ENCODE results near the gene NCR3LG1. TPM values are rescaled to one million over a fixed set of nuclear protein-coding genes. Genes with fewer than 3 reads are reported as not detected.

NCR3LG1 gene, protein sequence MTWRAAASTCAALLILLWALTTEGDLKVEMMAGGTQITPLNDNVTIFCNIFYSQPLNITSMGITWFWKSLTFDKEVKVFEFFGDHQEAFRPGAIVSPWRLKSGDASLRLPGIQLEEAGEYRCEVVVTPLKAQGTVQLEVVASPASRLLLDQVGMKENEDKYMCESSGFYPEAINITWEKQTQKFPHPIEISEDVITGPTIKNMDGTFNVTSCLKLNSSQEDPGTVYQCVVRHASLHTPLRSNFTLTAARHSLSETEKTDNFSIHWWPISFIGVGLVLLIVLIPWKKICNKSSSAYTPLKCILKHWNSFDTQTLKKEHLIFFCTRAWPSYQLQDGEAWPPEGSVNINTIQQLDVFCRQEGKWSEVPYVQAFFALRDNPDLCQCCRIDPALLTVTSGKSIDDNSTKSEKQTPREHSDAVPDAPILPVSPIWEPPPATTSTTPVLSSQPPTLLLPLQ
- 1 to 10 TPM; 4.2 to 9.7 TPM for total RNA-seq

DNA sequence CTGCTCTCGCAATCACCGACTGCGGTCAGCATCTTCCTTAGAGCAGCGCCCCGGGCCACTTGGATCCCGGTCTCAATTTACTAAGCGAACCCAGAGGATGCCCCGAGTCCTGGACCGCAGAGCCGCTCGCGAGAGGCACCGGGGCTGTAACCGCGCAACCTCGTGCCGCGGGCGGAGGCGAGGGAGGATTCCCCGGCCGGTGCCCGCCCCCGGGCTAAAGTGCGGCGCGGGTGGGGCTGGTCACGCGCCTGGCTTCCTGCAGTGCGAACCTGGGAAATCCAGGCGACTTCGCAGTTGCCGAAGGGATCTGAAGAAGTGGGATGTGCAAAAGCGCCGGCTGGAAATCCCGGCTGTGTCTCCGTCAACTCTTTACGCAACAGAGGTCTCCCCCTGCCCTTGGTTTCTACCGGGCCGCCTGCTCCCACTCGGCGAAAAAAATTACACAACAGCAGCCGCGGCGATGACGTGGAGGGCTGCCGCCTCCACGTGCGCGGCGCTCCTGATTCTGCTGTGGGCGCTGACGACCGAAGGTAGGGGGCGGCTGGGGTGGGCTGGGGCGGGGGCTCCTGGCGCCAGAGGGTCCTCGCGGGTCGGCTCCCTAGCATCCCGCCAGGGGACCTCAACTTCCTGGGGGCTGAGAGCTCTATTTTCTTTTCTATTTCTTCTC, at the start of gene NCR3LG1:
NCR3LG1 (plus strand) TSS at position 291 of the 667 bp plus-strand sequence; CDS start at position 461, 170 bp downstream.
- Histone ChIP-seq H3K27me3 (replicated peaks; ENCODE audit: insufficient read depth) (no peaks in the 10 kb centered on the region), H3K27ac (peak within 1 kb of the TSS; percentile 61 to 73), H3K36me3 (no peaks in the 10 kb centered on the region), H3K9me3 (no peaks in the 10 kb centered on the region), H3K4me3 (peak within 1 kb of the TSS; percentile 83), H3K4me1 (ENCODE audit: control insufficient read depth in 1 of 2, low read depth in 2 of 2) (no peaks in the 10 kb centered on the region)
- ATAC-seq (ENCODE audit: insufficient number of reproducible peaks, low FRiP score, low read depth) (no peak), DNase-seq (ENCODE audit: low spot score) (peak; percentile 11)
- TF ChIP-seq, protein P1, sequence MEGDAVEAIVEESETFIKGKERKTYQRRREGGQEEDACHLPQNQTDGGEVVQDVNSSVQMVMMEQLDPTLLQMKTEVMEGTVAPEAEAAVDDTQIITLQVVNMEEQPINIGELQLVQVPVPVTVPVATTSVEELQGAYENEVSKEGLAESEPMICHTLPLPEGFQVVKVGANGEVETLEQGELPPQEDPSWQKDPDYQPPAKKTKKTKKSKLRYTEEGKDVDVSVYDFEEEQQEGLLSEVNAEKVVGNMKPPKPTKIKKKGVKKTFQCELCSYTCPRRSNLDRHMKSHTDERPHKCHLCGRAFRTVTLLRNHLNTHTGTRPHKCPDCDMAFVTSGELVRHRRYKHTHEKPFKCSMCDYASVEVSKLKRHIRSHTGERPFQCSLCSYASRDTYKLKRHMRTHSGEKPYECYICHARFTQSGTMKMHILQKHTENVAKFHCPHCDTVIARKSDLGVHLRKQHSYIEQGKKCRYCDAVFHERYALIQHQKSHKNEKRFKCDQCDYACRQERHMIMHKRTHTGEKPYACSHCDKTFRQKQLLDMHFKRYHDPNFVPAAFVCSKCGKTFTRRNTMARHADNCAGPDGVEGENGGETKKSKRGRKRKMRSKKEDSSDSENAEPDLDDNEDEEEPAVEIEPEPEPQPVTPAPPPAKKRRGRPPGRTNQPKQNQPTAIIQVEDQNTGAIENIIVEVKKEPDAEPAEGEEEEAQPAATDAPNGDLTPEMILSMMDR (IDR thresholded peaks at IDR 0.05): no peak

- Histone ChIP-seq H3K9me3 (no peaks in the 10 kb centered on the region), H3K4me3 (no peak overlapping the region), H3K4me1 (ENCODE audit: control insufficient read depth in 1 of 2, low read depth in 2 of 2) (peaks cover 0 to 13% of the 10 kb centered on the region in 2 donors), H3K27ac (peak overlapping the region; percentile 19 to 31), H3K36me3 (peaks cover 6% of the 10 kb centered on the region), H3K27me3 (replicated peaks; ENCODE audit: insufficient read depth) (no peaks in the 10 kb centered on the region)
- ATAC-seq (ENCODE audit: insufficient number of reproducible peaks, low FRiP score, low read depth) (no peak), DNase-seq (ENCODE audit: low spot score) (no peak)
- TF ChIP-seq, protein P1 (IDR thresholded peaks at IDR 0.05): no peak
These were observed 38.0 kb upstream of the NCR3LG1 start for GRCh38 chr11:17313349-17314231.

GRCh38 chr11:17314232-17314547, 37.4 kb upstream of the NCR3LG1 start:
- Histone ChIP-seq H3K36me3 (peaks cover 6% of the 10 kb centered on the region), H3K27me3 (replicated peaks; ENCODE audit: insufficient read depth) (no peaks in the 10 kb centered on the region), H3K9me3 (no peaks in the 10 kb centered on the region), H3K27ac (peak overlapping the region; percentile 31 to 37), H3K4me3 (no peak overlapping the region), H3K4me1 (ENCODE audit: control insufficient read depth in 1 of 2, low read depth in 2 of 2) (peaks cover 0 to 12% of the 10 kb centered on the region in 2 donors)
- DNase-seq (ENCODE audit: low spot score) (no peak), ATAC-seq (ENCODE audit: insufficient number of reproducible peaks, low FRiP score, low read depth) (peak; percentile 83)
- TF ChIP-seq, protein P1 (IDR thresholded peaks at IDR 0.05): no peak

GRCh38 chr11:17314904-17315426, 36.6 kb upstream of the NCR3LG1 start:
- peak overlapping the region; percentile 23 to 37 for H3K27ac ChIP-seq
- TF ChIP-seq, protein P1 (IDR thresholded peaks at IDR 0.05): no peak
- H3K36me3 ChIP-seq: peaks cover 3% of the 10 kb centered on the region
- DNase-seq (ENCODE audit: low spot score) (no peak), ATAC-seq (ENCODE audit: insufficient number of reproducible peaks, low FRiP score, low read depth) (no peak)
- peaks cover 0 to 12% of the 10 kb centered on the region in 2 donors for H3K4me1 ChIP-seq (ENCODE audit: control insufficient read depth in 1 of 2, low read depth in 2 of 2)
- no peaks in the 10 kb centered on the region for H3K27me3 ChIP-seq (replicated peaks; ENCODE audit: insufficient read depth)
- no peak overlapping the region for H3K4me3 ChIP-seq
- H3K9me3 ChIP-seq: no peaks in the 10 kb centered on the region

All from thoracic aorta (tissue), 2 donors.